Hepatocyte (in vitro differentiated cells): Measurements from ENCODE around the gene FRMD3. TPM values are rescaled to one million over a fixed set of nuclear protein-coding genes. Genes with fewer than 3 reads are reported as not detected.

Experiments used
- DNase-seq: peaks from one replicate; pipeline ENCODE4 v3.0.0-alpha.2; 2016; ENCODE audit warnings: low spot score
- H2AFZ ChIP-seq: fragments of 200-600 bp; sonication (generic); 2 replicates; pipeline ENCODE4 v1.6.0; 2016; ENCODE audit warnings: antibody characterized with exemption, mild to moderate bottlenecking
- H3K27ac ChIP-seq: fragments of 200-600 bp; sonication (generic); 2 replicates; pipeline ENCODE4 v1.5.1; 2016; ENCODE audit warnings: mild to moderate bottlenecking
- H3K27me3 ChIP-seq: fragments of 200-600 bp; sonication (generic); 2 replicates; pipeline ENCODE4 v1.6.1; 2016
- H3K36me3 ChIP-seq: fragments of 200-600 bp; sonication (generic); replicated peaks from 2 replicates; pipeline ENCODE4 v1.5.1; 2016; ENCODE audit warnings: low read depth; ENCODE audit not compliant: insufficient read depth
- H3K4me1 ChIP-seq: fragments of 200-600 bp; sonication (generic); 2 replicates; pipeline ENCODE4 v1.5.1; 2016; ENCODE audit warnings: mild to moderate bottlenecking, moderate library complexity; ENCODE audit not compliant: insufficient read depth
- H3K4me2 ChIP-seq: fragments of 200-600 bp; sonication (generic); 2 replicates; pipeline ENCODE4 v1.6.0; 2016
- H3K4me3 ChIP-seq: fragments of 200-600 bp; sonication (generic); 2 replicates; pipeline ENCODE4 v1.5.1; 2016; ENCODE audit warnings: mild to moderate bottlenecking
- H3K79me2 ChIP-seq: fragments of 200-600 bp; sonication (generic); 2 replicates; pipeline ENCODE4 v1.6.0; 2017; ENCODE audit warnings: mild to moderate bottlenecking
- H3K9me2 ChIP-seq: fragments of 200-600 bp; sonication (generic); replicated peaks from 2 replicates; pipeline ENCODE4 v1.6.0; 2017; ENCODE audit warnings: mild to moderate bottlenecking; ENCODE audit not compliant: insufficient read depth
- H3K9me3 ChIP-seq: fragments of 200-600 bp; sonication (generic); 2 replicates; pipeline ENCODE4 v1.5.1; 2016; ENCODE audit warnings: low read depth, mild to moderate bottlenecking
- H4K20me1 ChIP-seq: fragments of 200-600 bp; sonication (generic); 2 replicates; pipeline ENCODE4 v1.6.0; 2016; ENCODE audit warnings: mild to moderate bottlenecking; ENCODE audit not compliant: insufficient read depth, poor library complexity, severe bottlenecking
- CTCF ChIP-seq: fragments of 200-600 bp; sonication (generic); IDR thresholded peaks from 2 replicates; pipeline ENCODE4 v1.5.1; 2016; ENCODE audit warnings: antibody characterized with exemption, mild to moderate bottlenecking; ENCODE audit not compliant: poor library complexity
- EZH2 ChIP-seq: fragments of 200-600 bp; sonication (generic); IDR thresholded peaks from 2 replicates; pipeline ENCODE4 v1.6.1; 2016; ENCODE audit warnings: antibody characterized with exemption, mild to moderate bottlenecking, borderline replicate concordance
- EZH2phosphoT487 ChIP-seq: fragments of 200-600 bp; sonication (generic); IDR thresholded peaks from one replicate; pipeline ENCODE4 v1.6.1; 2018; ENCODE audit warnings: antibody characterized with exemption, mild to moderate bottlenecking, low read depth, moderate library complexity; ENCODE audit not compliant: unreplicated experiment, severe bottlenecking
- WGBS: methylation state at CpG from one replicate; pipeline ENCODE4 v1.1.6; 2016; ENCODE audit warnings: low lambda C conversion rate; ENCODE audit errors: missing lambda C conversion rate; 5-methylcytosine and 5-hydroxymethylcytosine counted together
- polyA plus RNA-seq: library from polyadenylated mRNA; unstranded; fragments of >200 nt; fragmentation: Nextera tagmentation; extraction: Ambion mirVana; gene quantifications from 2 replicates; pipeline ENCODE4 v1.2.1, GENCODE V29; 2016
- total RNA-seq: library from RNA; depleted of rRNA; stranded (reverse); fragments of >200 nt; gene quantifications from 2 replicates; pipeline ENCODE4 v1.2.3, GENCODE V29; 2014

The FRMD3 gene
- total and polyA plus RNA-seq, 2 experiments from 2014 or later: 3.9 to 7.0 TPM

GRCh38 chr9:83535736-83536135 lies 2.5 kb downstream of the FRMD3 start:
- Histone ChIP-seq H3K4me3 (no peak overlapping the region), H3K27ac (no peak overlapping the region), H3K4me2 (no peak overlapping the region), H3K9me2 (no peaks in the 10 kb centered on the region), H2AFZ (no peak overlapping the region), H3K27me3 (peaks cover 32% of the 10 kb centered on the region), H3K79me2 (no peaks in the 10 kb centered on the region), H3K9me3 (no peaks in the 10 kb centered on the region), H4K20me1 (peaks cover 3% of the 10 kb centered on the region), H3K36me3 (no peaks in the 10 kb centered on the region), H3K4me1 (peaks cover 7% of the 10 kb centered on the region)
- no peak for TF ChIP-seq EZH2
- no peak for TF ChIP-seq CTCF
- no peak for TF ChIP-seq EZH2phosphoT487
- 78% methylated on average over 3 of the region's 3 CpGs for WGBS
- no peak for DNase-seq

GRCh38 chr9:83533296-83533695 lies 4.9 kb downstream of the FRMD3 start:
- Histone ChIP-seq H3K9me3 (no peaks in the 10 kb centered on the region), H3K27me3 (peaks cover 25% of the 10 kb centered on the region), H3K4me2 (no peak overlapping the region), H3K79me2 (no peaks in the 10 kb centered on the region), H3K9me2 (no peaks in the 10 kb centered on the region), H3K36me3 (no peaks in the 10 kb centered on the region), H3K4me3 (no peak overlapping the region), H4K20me1 (peaks cover 3% of the 10 kb centered on the region), H2AFZ (no peak overlapping the region), H3K4me1 (no peaks in the 10 kb centered on the region), H3K27ac (no peak overlapping the region)
- DNase-seq: no peak
- 85% methylated on average over 2 of the region's 2 CpGs for WGBS
- TF ChIP-seq EZH2phosphoT487: no peak
- no peak for TF ChIP-seq CTCF
- no peak for TF ChIP-seq EZH2

- no peak overlapping the region for H3K4me3 ChIP-seq
- H4K20me1 ChIP-seq: no peaks in the 10 kb centered on the region
- 34% methylated on average over 3 of the region's 3 CpGs for WGBS
- no peak for DNase-seq
- no peaks in the 10 kb centered on the region for H3K79me2 ChIP-seq
- no peaks in the 10 kb centered on the region for H3K36me3 ChIP-seq
- no peak overlapping the region for H2AFZ ChIP-seq
- no peaks in the 10 kb centered on the region for H3K4me1 ChIP-seq
- no peaks in the 10 kb centered on the region for H3K9me3 ChIP-seq
- TF ChIP-seq EZH2: no peak
- TF ChIP-seq EZH2phosphoT487: no peak
- TF ChIP-seq CTCF: no peak
- no peaks in the 10 kb centered on the region for H3K27me3 ChIP-seq
- no peak overlapping the region for H3K4me2 ChIP-seq
- no peaks in the 10 kb centered on the region for H3K9me2 ChIP-seq
- no peak overlapping the region for H3K27ac ChIP-seq
Measured at GRCh38 chr9:83526901-83527300, 11.3 kb downstream of the FRMD3 start.

- H3K27ac ChIP-seq: no peak overlapping the region
- H4K20me1 ChIP-seq: no peaks in the 10 kb centered on the region
- H3K4me2 ChIP-seq: no peak overlapping the region
- H3K36me3 ChIP-seq: no peaks in the 10 kb centered on the region
- no peaks in the 10 kb centered on the region for H3K9me2 ChIP-seq
- no peak overlapping the region for H3K4me3 ChIP-seq
- no peaks in the 10 kb centered on the region for H3K9me3 ChIP-seq
- DNase-seq: no peak
- no peak overlapping the region for H2AFZ ChIP-seq
- no peak for TF ChIP-seq CTCF
- no peak for TF ChIP-seq EZH2phosphoT487
- TF ChIP-seq EZH2: no peak
- 97% methylated on average over 2 of the region's 2 CpGs for WGBS
- no peaks in the 10 kb centered on the region for H3K79me2 ChIP-seq
- H3K27me3 ChIP-seq: no peaks in the 10 kb centered on the region
- H3K4me1 ChIP-seq: no peaks in the 10 kb centered on the region
Measured at GRCh38 chr9:83526211-83526610, 12.0 kb downstream of the FRMD3 start.
